Bronchial epithelial cell (primary cell): ENCODE data around the gene LAMA3. TPM values are rescaled to one million over a fixed set of nuclear protein-coding genes. Genes with fewer than 3 reads are reported as not detected.
A peak's percentile ranks its signal among the peaks of the same experiment; 100 is the strongest.

Source experiments
- DNase-seq: peaks from one replicate; pipeline ENCODE4 v3.0.0-alpha.2; 2010; ENCODE audit warnings: low read depth
- FAIRE-seq: peaks from 2 replicates; lab custom pipeline; 2011; peaks lifted over from hg19 to GRCh38; lab: Jason Lieb, UNC
- H3K27me3 ChIP-seq: 2 replicates; pipeline ENCODE4 v1.5.1; 2011; ENCODE audit warnings: low read length; ENCODE audit not compliant: control insufficient read depth, insufficient read depth
- H3K36me3 ChIP-seq: 2 replicates; pipeline ENCODE4 v1.5.1; 2011; ENCODE audit warnings: low read length; ENCODE audit not compliant: control insufficient read depth, insufficient read depth
- H3K4me3 ChIP-seq: 2 replicates; pipeline ENCODE4 v1.5.1; 2011; ENCODE audit warnings: mild to moderate bottlenecking, low read depth, low read length, control low read depth
- total RNA-seq: library from RNA; depleted of rRNA; stranded (reverse); fragments of >200 nt; gene quantifications from 2 replicates; pipeline ENCODE4 v1.2.1, GENCODE V29; 2014
- TF ChIP-seq, protein P1 (sequence below): IDR thresholded peaks from 2 replicates; pipeline ENCODE4 v1.5.1; 2011; ENCODE audit warnings: mild to moderate bottlenecking, moderate library complexity, low read length, control low read depth, inconsistent platforms; ENCODE audit not compliant: insufficient read depth, severe bottlenecking

The LAMA3 gene
- total RNA-seq, 1 donor from 2014 or later = 531 TPM

DNA sequence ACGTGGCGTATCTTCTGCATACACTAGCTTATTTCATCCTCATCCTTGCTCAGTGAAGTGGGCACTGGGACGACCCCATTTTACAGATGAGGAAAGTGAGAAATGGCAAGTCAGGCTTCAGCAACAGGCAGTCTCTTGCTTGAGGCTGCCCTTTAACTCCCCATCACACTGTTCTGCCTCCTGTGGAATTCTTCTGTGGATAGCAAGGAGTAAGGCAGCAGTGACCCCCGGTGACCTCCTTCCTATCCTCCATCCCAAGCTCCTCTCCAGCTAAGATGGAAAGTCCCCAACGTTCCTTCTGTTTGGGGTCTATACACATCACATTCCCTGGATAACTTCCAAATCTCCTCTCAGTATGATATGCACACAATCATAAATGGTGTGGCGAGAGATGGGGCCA is 37.0 kb upstream of the LAMA3 start:
- no peaks in the 10 kb centered on the region for H3K27me3 ChIP-seq
- DNase-seq (no peak), FAIRE-seq (no peak)
- H3K36me3 ChIP-seq = peaks cover 2% of the 10 kb centered on the region
- TF ChIP-seq, protein P1, sequence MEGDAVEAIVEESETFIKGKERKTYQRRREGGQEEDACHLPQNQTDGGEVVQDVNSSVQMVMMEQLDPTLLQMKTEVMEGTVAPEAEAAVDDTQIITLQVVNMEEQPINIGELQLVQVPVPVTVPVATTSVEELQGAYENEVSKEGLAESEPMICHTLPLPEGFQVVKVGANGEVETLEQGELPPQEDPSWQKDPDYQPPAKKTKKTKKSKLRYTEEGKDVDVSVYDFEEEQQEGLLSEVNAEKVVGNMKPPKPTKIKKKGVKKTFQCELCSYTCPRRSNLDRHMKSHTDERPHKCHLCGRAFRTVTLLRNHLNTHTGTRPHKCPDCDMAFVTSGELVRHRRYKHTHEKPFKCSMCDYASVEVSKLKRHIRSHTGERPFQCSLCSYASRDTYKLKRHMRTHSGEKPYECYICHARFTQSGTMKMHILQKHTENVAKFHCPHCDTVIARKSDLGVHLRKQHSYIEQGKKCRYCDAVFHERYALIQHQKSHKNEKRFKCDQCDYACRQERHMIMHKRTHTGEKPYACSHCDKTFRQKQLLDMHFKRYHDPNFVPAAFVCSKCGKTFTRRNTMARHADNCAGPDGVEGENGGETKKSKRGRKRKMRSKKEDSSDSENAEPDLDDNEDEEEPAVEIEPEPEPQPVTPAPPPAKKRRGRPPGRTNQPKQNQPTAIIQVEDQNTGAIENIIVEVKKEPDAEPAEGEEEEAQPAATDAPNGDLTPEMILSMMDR = no peak
- H3K4me3 ChIP-seq = no peak overlapping the region

DNA sequence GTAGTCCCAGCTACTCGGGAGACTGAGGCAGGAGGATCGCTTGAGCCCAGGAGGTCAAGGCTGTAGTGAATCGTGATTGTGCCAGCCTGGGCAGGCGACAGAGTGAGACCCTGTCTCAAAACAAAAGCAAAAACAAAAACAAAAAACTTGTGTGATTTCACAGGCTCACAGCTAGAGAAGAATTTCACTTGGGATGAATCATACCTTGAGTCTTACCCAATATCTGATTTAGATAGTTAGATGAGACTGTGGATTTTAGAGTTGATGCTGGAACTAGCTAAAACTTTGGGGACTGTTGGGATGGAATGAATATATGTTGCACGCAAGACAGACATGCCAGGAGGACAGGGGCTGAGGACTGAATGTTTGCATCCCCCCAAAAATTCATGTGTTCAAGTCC is 31.0 kb upstream of the LAMA3 start:
- no peak overlapping the region for H3K4me3 ChIP-seq
- TF ChIP-seq, protein P1 = no peak
- FAIRE-seq (peak; percentile 66), DNase-seq (peak; percentile 50)
- H3K36me3 ChIP-seq = no peaks in the 10 kb centered on the region
- no peaks in the 10 kb centered on the region for H3K27me3 ChIP-seq

DNA sequence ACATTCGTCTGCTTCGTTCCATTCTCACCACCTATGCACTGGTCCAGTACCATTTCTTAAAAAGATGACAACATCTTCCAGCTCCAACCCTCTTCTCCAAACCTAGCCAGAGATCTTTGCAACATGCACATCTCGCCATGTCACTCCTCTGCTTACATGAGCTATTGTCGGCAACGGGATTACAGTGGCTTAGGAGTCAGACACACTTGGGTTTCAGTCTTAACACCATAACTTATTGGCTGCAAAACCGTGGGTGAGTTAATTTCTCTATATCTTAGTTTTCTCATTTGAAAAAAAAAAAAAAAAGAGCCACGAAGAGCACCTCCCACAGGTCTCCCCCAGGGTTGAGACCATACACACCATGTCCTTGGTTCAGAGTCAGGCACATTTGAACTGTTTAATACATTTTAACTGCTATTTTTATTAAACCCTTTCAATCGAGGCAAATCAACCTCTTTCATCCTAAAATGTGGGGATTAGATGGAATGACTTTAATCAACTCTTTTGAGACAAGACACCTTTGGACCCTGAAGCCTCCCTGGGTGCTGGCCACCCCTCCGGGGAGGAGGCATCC is 27.4 kb upstream of the LAMA3 start:
- Histone ChIP-seq H3K27me3 (no peaks in the 10 kb centered on the region), H3K36me3 (no peaks in the 10 kb centered on the region), H3K4me3 (peak overlapping the region; percentile 48)
- TF ChIP-seq, protein P1 = no peak
- FAIRE-seq (no peak), DNase-seq (no peak)

DNA sequence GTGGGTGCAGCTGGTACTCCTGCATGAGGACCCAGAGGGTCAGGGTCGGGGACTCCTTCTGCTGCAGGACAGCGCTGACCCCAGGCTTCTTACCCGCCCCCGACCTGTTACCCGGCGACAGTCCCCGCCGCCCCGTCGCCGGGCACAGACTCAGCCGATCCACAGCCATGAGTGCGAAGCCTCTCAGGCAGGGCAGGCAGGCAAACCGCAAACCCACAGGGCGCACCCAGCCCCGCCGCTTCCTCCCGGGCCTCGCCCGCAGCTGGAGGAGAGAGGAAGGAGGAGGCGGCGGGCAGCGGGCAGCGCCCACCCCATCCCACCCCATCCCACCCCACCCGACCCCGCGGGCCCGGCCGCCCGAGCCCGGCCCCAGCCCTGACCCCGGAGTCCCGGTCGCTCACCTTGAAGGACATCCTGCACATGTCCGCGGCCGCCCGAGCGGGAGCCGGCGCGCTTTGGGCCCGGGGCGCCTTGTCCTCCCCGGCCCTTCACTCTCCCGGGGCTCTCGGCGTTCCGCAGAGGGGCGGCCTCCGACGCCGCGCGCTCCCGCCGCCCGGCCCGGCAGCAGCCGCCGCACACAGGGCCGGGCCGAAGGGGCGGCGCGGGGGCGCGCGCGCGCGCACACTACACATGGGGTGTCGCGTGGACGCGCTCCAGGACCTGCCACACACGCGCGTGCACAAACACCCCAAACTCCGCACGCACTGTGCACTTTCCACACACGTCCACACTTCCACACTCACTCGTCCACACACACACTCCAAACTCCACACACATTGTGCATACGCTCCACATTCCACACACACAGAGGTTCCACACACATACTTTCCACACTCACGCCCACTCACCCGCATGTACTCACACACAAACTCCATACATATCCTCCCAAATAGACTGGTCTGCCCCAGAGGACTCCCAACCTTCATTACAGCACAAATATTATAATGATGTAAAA is 26.7 kb upstream of the LAMA3 start, which contains the start of gene ANKRD29:
TSS of gene ANKRD29 (minus strand) at position 603 of the 955 bp plus-strand sequence. CDS start at position 422, 181 bp downstream.
- no peaks in the 10 kb centered on the region for H3K27me3 ChIP-seq
- H3K4me3 ChIP-seq = peak within 1 kb of the TSS; percentile 48
- TF ChIP-seq, protein P1 = no peak
- H3K36me3 ChIP-seq = no peaks in the 10 kb centered on the region
- DNase-seq = no peak
- no peak for FAIRE-seq

DNA sequence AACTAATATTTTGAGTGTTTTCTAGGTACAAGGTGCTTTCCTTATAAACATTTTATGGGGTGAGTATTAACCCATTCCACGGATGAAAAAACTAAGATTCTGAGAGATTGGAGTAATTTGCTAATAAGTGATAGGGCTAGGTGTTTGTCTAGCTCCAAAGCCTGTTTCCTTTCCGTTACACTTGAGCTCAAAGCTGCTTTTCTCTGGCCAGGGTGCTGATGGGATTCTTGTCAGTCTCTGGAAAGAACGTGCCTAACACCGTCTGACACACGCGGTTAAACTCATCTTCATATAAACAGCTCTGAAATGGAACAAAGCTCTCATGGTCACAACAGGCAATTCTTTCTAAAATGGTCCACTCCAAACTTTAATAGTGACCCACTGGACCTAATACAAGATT is 24.6 kb upstream of the LAMA3 start:
- FAIRE-seq = no peak
- Histone ChIP-seq H3K27me3 (no peaks in the 10 kb centered on the region), H3K4me3 (no peak overlapping the region), H3K36me3 (no peaks in the 10 kb centered on the region)
- no peak for DNase-seq
- TF ChIP-seq, protein P1 = no peak
